ENCODE measurements around the gene ADSL. TPM values are rescaled to one million over a fixed set of nuclear protein-coding genes. Genes with fewer than 3 reads are reported as not detected.

ADSL gene
- total and polyA plus RNA-seq, 8 donors: 17.0 to 167 (median 36.6) TPM

DNA sequence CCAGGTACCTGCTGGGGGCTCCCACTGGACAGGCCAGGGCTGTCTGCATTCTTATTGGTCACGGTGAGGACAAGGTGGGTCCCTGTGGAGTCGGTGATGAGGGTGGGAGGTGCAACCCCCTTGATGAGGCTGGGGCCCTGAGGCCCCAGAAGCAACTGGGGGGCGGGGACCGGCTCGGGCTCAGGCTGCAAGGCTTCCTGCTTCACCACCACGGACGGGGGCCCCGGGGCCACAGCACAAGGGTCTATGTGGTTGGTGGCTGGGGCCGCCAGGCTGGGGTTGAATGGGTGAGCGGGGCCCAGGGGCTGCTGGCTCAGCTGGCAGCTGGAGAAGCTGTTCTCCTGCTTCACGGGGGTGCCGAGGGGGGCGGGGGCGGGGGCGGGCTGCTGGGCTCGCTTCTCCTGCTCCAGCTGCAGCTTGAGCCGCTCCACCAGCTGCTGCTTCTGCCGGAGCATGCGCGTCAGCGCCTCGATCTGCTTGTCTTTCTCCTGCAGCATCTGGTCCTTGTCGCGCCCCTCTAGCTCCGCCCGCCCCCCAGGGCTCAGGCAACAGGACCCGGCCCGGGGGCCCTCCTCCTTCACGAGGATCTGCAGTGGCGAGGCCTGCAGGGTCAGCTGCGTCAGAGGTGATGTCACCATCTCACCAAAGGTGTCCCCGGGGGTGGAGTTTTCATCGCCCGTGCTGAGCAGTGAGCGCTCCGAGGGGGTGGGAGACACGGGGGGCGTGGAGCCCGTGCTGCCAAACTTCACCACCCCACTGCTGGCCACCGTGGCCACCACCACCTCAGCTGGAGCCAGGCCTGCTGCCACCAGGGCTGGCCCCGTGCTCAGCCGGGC, 72.3 kb downstream of the ADSL start:
- H3K4me1 ChIP-seq: peaks cover 0 to 30% (median 24%) of the 10 kb centered on the region in 4 donors
- intact Hi-C loops (cut with DNase I; ENCODE audit: low total_unique reads): no loop called here
- peak in 1 of 2 donors; percentile 86 for DNase-seq
- no peaks in the 10 kb centered on the region for H3K27me3 ChIP-seq
- 73 to 79% (median 77%) methylated on average over 13 to 42 of the region's 42 CpGs for WGBS, 5 donors
- H3K27ac ChIP-seq: peak overlapping the region in 1 of 5 donors; percentile 4
- no peaks in the 10 kb centered on the region for H3K9me3 ChIP-seq
- H3K4me3 ChIP-seq: no peak overlapping the region
- TF ChIP-seq POLR2A (IDR thresholded peaks at IDR 0.05) (no peak), EP300 (IDR thresholded peaks at IDR 0.05) (no peak), POLR2AphosphoS5 (IDR thresholded peaks at IDR 0.05) (no peak)
- TF ChIP-seq, protein P1, sequence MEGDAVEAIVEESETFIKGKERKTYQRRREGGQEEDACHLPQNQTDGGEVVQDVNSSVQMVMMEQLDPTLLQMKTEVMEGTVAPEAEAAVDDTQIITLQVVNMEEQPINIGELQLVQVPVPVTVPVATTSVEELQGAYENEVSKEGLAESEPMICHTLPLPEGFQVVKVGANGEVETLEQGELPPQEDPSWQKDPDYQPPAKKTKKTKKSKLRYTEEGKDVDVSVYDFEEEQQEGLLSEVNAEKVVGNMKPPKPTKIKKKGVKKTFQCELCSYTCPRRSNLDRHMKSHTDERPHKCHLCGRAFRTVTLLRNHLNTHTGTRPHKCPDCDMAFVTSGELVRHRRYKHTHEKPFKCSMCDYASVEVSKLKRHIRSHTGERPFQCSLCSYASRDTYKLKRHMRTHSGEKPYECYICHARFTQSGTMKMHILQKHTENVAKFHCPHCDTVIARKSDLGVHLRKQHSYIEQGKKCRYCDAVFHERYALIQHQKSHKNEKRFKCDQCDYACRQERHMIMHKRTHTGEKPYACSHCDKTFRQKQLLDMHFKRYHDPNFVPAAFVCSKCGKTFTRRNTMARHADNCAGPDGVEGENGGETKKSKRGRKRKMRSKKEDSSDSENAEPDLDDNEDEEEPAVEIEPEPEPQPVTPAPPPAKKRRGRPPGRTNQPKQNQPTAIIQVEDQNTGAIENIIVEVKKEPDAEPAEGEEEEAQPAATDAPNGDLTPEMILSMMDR (IDR thresholded peaks at IDR 0.05): no peak
- peaks cover 69 to 86% (median 82%) of the 10 kb centered on the region in 4 donors for H3K36me3 ChIP-seq

DNA sequence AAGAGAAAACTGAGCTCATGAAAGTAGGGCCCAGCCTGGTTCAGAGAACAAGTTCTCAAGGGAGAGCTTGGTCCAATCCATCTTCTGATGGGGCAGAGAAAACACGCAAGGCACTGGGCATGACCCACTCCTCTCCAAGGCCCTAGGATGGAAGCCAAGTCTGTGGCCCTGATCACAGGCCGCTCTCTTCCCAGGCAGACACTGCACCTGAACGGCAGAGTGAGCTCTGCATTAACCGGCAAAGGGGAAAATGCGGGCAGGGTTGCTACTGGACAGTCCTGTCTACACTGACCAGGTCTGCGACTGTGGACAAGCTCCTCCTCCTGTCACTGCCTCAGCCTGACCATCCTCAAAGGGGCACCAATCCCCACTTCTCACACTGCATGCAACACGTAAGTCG, 73.4 kb downstream of the ADSL start:
- Histone ChIP-seq H3K4me1 (peaks cover 0 to 29% (median 18%) of the 10 kb centered on the region in 4 donors), H3K4me3 (no peak overlapping the region), H3K27me3 (no peaks in the 10 kb centered on the region), H3K27ac (no peak overlapping the region), H3K36me3 (peaks cover 81 to 97% (median 93%) of the 10 kb centered on the region in 4 donors), H3K9me3 (no peaks in the 10 kb centered on the region)
- TF ChIP-seq POLR2AphosphoS5 (IDR thresholded peaks at IDR 0.05) (no peak), POLR2A (IDR thresholded peaks at IDR 0.05) (no peak), EP300 (IDR thresholded peaks at IDR 0.05) (no peak)
- TF ChIP-seq, protein P1 (IDR thresholded peaks at IDR 0.05): no peak
- WGBS, 5 donors: 88 to 97% (median 92%) methylated on average over 4 to 8 of the region's 8 CpGs
- no peak for DNase-seq
- intact Hi-C loops (cut with DNase I; ENCODE audit: low total_unique reads): no loop called here

DNA sequence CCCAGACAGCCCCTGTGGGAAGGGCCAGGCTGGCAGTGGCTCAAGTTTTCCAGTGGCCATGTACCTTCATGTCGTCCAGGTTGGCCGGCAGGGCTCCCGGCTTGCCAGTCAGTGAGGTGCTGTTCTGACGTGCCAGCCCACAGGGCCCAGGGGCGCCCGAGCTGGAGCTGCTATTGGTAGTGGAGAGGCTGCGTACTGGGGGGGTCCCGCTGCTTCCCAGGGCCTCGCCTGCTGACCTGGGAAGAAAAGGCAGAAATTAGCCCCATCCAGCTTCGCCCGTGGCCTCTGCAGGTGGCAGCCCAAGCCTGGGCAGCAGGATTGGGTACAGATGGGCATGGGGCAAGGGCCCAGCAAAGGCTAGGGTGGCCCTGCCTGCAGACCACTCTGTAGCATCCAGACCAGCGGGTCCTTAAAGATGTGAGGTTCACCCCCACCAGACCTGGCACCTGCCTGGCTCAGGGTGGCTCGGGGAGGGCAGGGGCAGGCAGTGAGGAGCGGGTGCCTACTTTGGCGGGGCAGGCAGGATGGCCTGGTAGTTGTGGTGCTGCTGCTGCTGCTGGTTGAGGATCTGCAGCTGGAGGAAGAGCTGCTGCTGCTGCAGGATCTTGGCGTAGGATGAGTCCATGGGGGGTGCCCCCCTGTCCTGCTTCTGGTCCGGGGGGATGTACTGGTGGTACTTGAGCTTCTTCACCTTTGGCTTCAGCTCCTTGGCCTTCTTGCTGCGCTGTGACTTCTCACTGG, 74.2 kb downstream of the ADSL start:
- intact Hi-C loops (cut with DNase I; ENCODE audit: low total_unique reads): no loop called here
- WGBS, 5 donors: 88 to 100% (median 96%) methylated on average over 2 to 18 of the region's 18 CpGs
- H3K27ac ChIP-seq: no peak overlapping the region
- no peaks in the 10 kb centered on the region for H3K27me3 ChIP-seq
- no peaks in the 10 kb centered on the region for H3K9me3 ChIP-seq
- H3K4me3 ChIP-seq: no peak overlapping the region
- DNase-seq: no peak
- TF ChIP-seq, protein P1 (IDR thresholded peaks at IDR 0.05): no peak
- TF ChIP-seq EP300 (IDR thresholded peaks at IDR 0.05) (no peak), POLR2A (IDR thresholded peaks at IDR 0.05) (no peak), POLR2AphosphoS5 (IDR thresholded peaks at IDR 0.05) (no peak)
- peaks cover 88 to 100% (median 100%) of the 10 kb centered on the region in 4 donors for H3K36me3 ChIP-seq
- H3K4me1 ChIP-seq: peaks cover 0 to 21% (median 11%) of the 10 kb centered on the region in 4 donors

DNA sequence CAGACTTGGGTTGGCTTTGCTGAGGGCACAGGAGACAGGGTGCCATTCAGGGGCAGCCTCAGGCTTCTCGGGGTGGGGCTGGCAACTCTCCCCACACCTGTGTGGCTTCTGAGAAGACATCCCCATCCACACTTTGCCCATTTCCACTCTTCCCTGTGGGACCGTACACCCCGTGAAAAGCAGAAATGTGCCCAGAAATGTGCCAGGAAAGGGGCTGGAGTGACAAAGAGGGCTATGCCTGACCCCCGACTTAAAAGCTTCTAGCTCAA, 74.7 kb downstream of the ADSL start:
- no peak for DNase-seq
- Histone ChIP-seq H3K27ac (no peak overlapping the region), H3K4me3 (no peak overlapping the region), H3K36me3 (peaks cover 93 to 100% (median 100%) of the 10 kb centered on the region in 4 donors), H3K27me3 (no peaks in the 10 kb centered on the region), H3K4me1 (peaks cover 0 to 16% (median 8%) of the 10 kb centered on the region in 4 donors), H3K9me3 (no peaks in the 10 kb centered on the region)
- TF ChIP-seq EP300 (IDR thresholded peaks at IDR 0.05) (no peak), POLR2AphosphoS5 (IDR thresholded peaks at IDR 0.05) (no peak), POLR2A (IDR thresholded peaks at IDR 0.05) (no peak)
- TF ChIP-seq, protein P1 (IDR thresholded peaks at IDR 0.05): no peak
- 90 to 95% (median 94%) methylated on average over 4 of the region's 4 CpGs for WGBS, 5 donors
- intact Hi-C loops (cut with DNase I; ENCODE audit: low total_unique reads): no loop called here

Measured in stomach (tissue), 9 donors.